Spleen (tissue), 11 donors: Measurements from ENCODE around the gene HNRNPM. TPM values are rescaled to one million over a fixed set of nuclear protein-coding genes. Genes with fewer than 3 reads are reported as not detected.
A peak's percentile ranks its signal among the peaks of the same experiment; 100 is the strongest.

Source experiments
- DNase-seq: peaks from one replicate; pipeline ENCODE4 v3.0.0-alpha.2; 2020
- H3K27ac ChIP-seq, 8 donors: fragments of 200-600 bp; sonication (generic) in 7 of 8; 1 replicate in 4 of 8; 2 replicates in 4 of 8; pipeline versions ENCODE4 v1.5.0 to v1.8.0; 2016 to 2021; ENCODE audit warnings: inconsistent platforms in 4 of 8, mild to moderate bottlenecking in 4 of 8, moderate library complexity in 1 of 8
- H3K27me3 ChIP-seq, 7 donors: fragments of 200-600 bp; sonication (generic) in 6 of 7; replicated peaks in 1 of 7; 1 replicate in 4 of 7; 2 replicates in 3 of 7; pipeline versions ENCODE4 v1.5.0 to v1.8.0; 2016 to 2021; ENCODE audit warnings: inconsistent platforms in 3 of 7, mild to moderate bottlenecking in 1 of 7
- H3K36me3 ChIP-seq, 6 donors: fragments of 200-600 bp; sonication (generic) in 5 of 6; 1 replicate in 4 of 6; 2 replicates in 2 of 6; pipeline versions ENCODE4 v1.5.0 to v1.8.0; 2016 to 2021; ENCODE audit warnings: inconsistent platforms in 2 of 6
- H3K4me1 ChIP-seq, 6 donors: fragments of 200-600 bp; sonication (generic) in 5 of 6; 1 replicate in 3 of 6; 2 replicates in 3 of 6; pipeline versions ENCODE4 v1.5.0 to v1.8.0; 2016 to 2021; ENCODE audit warnings: inconsistent platforms in 3 of 6
- H3K4me3 ChIP-seq, 8 donors: fragments of 200-600 bp; sonication (generic) in 7 of 8; 1 replicate in 4 of 8; 2 replicates in 4 of 8; pipeline versions ENCODE4 v1.5.0 to v1.8.0; 2016 to 2021; ENCODE audit warnings: inconsistent platforms in 4 of 8, mild to moderate bottlenecking in 4 of 8, moderate library complexity in 2 of 8
- H3K9me3 ChIP-seq, 8 donors: fragments of 200-600 bp; sonication (generic) in 7 of 8; 1 replicate in 4 of 8; 2 replicates in 4 of 8; pipeline versions ENCODE4 v1.5.0 to v1.8.0; 2016 to 2021; ENCODE audit warnings: inconsistent platforms in 4 of 8
- POLR2A ChIP-seq, 3 donors: fragments of 450-650 bp; IDR thresholded peaks; one replicate each; pipeline ENCODE4 v1.5.1; 2017; ENCODE audit warnings: antibody characterized with exemption in 3 of 3, mild to moderate bottlenecking in 1 of 3
- POLR2AphosphoS5 ChIP-seq, 3 donors: sonication (generic); formaldehyde crosslinking; IDR thresholded peaks; one replicate each; pipeline ENCODE4 v1.5.1; 2017; ENCODE audit warnings: antibody characterized with exemption in 3 of 3
- WGBS, 5 donors: extraction: QIAGEN DNeasy Blood & Tissue Kit in 3 of 5; methylation state at CpG; one replicate each; pipeline versions ENCODE4 v1.1.5 to v1.1.7; 2013 to 2018; 5-methylcytosine and 5-hydroxymethylcytosine counted together
- intact Hi-C: fragments of 100-400 bp; cut with DNase I; formaldehyde crosslinking; loops from one replicate; pipeline ENCODE4 v1.15.0; 2023; ENCODE audit warnings: low total_unique reads
- polyA plus RNA-seq, 3 donors: library from polyadenylated mRNA; stranded (reverse); fragments of 200-250 nt; gene quantifications; one replicate each; pipeline ENCODE4 v1.2.1, GENCODE V29; 2013
- total RNA-seq, 7 donors: library from RNA; depleted of rRNA in 3 of 7; stranded (reverse); fragments of >200 nt in 3 of 7; fragmentation: NEBNext Ultra II Directional in 4 of 7; extraction: Animal tissue kit (Norgen Biotek cat#: 25700) in 4 of 7; gene quantifications; one replicate each; pipeline versions ENCODE4 v1.1.0 to v1.2.1, GENCODE V29; 2016 to 2021
- TF ChIP-seq, protein P1 (sequence below), 11 experiments: fragments of 200-600 bp in 7 of 11; fragments of 450-650 bp in 4 of 11; sonication (generic) in 4 of 11; IDR thresholded peaks in 8 of 11; conservative IDR thresholded peaks in 3 of 11; 1 replicate in 7 of 11; 2 replicates in 4 of 11; pipeline versions ENCODE4 v1.4.0 to v1.8.0; 2016 to 2021; ENCODE audit warnings: antibody characterized with exemption in 11 of 11, inconsistent platforms in 4 of 11, mild to moderate bottlenecking in 1 of 11
- donor health status: healthy with polysubstance abuse.
- donor health status: DM: no; HTN: no; CAD: no; lungs with moderate emphysema.
- donor health status: DM: no; HTN: no; CAD: no.
- donor health status: Bipolar disorder and iron deficiency.
- donor health status: healthy.
- donor health status: DM: no; HTN: no; CAD: no.
- donor health status: DM: yes; HTN: yes; CAD: no.

HNRNPM gene
- total and polyA plus RNA-seq, 10 donors, result 77.1 to 229 (median 138) TPM

DNA sequence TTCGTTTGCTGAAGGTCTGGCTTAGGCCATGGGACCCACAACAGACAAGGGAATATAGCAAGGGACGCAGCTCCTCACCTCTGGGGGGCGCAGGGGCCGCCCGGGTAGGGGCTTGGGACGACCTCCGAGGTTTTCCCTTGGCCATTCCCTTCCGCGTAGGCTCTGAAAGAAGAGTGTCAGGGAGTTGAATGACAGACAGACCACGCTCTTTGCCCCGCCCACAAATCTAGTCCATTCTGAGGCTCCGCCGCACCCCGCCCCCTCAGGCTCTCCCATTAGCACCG lies 80.6 kb downstream of the HNRNPM start:
- TF ChIP-seq, protein P1, sequence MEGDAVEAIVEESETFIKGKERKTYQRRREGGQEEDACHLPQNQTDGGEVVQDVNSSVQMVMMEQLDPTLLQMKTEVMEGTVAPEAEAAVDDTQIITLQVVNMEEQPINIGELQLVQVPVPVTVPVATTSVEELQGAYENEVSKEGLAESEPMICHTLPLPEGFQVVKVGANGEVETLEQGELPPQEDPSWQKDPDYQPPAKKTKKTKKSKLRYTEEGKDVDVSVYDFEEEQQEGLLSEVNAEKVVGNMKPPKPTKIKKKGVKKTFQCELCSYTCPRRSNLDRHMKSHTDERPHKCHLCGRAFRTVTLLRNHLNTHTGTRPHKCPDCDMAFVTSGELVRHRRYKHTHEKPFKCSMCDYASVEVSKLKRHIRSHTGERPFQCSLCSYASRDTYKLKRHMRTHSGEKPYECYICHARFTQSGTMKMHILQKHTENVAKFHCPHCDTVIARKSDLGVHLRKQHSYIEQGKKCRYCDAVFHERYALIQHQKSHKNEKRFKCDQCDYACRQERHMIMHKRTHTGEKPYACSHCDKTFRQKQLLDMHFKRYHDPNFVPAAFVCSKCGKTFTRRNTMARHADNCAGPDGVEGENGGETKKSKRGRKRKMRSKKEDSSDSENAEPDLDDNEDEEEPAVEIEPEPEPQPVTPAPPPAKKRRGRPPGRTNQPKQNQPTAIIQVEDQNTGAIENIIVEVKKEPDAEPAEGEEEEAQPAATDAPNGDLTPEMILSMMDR (IDR thresholded peaks at IDR 0.05 in 8 of 11, conservative IDR thresholded peaks at IDR 0.05 in 3 of 11), result no peak
- TF ChIP-seq POLR2AphosphoS5 (IDR thresholded peaks at IDR 0.05), result no peak
- TF ChIP-seq POLR2A (IDR thresholded peaks at IDR 0.05), result no peak
- H3K9me3 ChIP-seq, result no peaks in the 10 kb centered on the region
- H3K27me3 ChIP-seq, result no peaks in the 10 kb centered on the region
- 49 to 87% (median 70%) methylated on average over 11 to 15 of the region's 15 CpGs for WGBS, 5 donors
- H3K4me3 ChIP-seq, result peak overlapping the region in 4 of 8 donors; percentile 19 to 72 (median 47)
- DNase-seq, result no peak
- H3K36me3 ChIP-seq, result peaks cover 0 to 100% (median 85%) of the 10 kb centered on the region in 6 donors
- peaks cover 0 to 18% (median 0%) of the 10 kb centered on the region in 6 donors for H3K4me1 ChIP-seq
- intact Hi-C loops, result no loop called here
- peak overlapping the region in 7 of 8 donors; percentile 69 to 96 (median 88) for H3K27ac ChIP-seq

DNA sequence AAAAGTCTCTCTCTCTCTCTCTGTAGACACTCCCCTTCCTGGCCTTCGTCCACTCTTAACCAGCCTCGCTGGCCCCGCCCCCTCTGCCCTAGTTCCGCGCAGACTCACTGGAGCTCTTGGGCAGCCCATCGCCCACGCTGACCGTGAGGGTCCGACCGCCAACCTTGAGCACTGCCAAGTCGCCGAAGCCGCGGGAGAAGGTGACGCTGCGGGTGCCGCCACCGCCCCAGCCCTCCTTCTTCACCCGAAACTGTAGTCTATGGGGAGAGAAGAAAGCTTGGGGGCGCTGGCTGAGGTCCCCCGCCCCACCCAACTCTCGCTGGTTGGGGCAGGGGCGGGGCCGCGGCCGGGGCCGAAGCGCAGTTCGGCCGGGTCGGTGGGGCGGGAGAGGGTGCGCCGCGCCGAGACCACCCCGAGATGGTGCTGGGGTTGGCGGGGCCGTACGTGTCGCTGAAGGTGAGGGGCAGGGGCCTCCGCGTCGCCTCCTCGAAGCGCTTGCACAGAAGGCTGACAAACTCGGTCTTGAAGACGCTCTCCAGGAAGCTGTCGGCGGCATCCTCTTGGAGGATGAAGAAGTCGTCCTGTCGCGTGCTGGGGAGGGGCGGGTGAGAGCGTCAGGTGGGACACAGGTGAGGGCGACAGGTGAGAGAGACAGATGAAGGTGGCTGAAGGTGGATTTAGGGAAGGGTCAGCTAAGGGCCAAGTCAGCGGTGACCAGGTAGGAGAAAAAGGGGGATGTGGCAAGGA lies 81.7 kb downstream of the HNRNPM start:
- no peaks in the 10 kb centered on the region for H3K9me3 ChIP-seq
- H3K27ac ChIP-seq, result peak overlapping the region; percentile 57 to 96 (median 88)
- H3K36me3 ChIP-seq, result peaks cover 0 to 100% (median 89%) of the 10 kb centered on the region in 6 donors
- peak overlapping the region; percentile 30 to 72 (median 48) for H3K4me3 ChIP-seq
- TF ChIP-seq POLR2A (IDR thresholded peaks at IDR 0.05), result no peak
- TF ChIP-seq POLR2AphosphoS5 (IDR thresholded peaks at IDR 0.05), result peak in 2 of 3 donors; percentile 77 to 83
- TF ChIP-seq, protein P1 (IDR thresholded peaks at IDR 0.05 in 8 of 11, conservative IDR thresholded peaks at IDR 0.05 in 3 of 11), result no peak
- DNase-seq, result peak; percentile 85
- intact Hi-C loops, result no loop called here
- no peaks in the 10 kb centered on the region for H3K27me3 ChIP-seq
- H3K4me1 ChIP-seq, result peaks cover 0 to 18% (median 0%) of the 10 kb centered on the region in 6 donors
- WGBS, 5 donors, result 58 to 75% (median 73%) methylated on average over 55 to 57 of the region's 57 CpGs

DNA sequence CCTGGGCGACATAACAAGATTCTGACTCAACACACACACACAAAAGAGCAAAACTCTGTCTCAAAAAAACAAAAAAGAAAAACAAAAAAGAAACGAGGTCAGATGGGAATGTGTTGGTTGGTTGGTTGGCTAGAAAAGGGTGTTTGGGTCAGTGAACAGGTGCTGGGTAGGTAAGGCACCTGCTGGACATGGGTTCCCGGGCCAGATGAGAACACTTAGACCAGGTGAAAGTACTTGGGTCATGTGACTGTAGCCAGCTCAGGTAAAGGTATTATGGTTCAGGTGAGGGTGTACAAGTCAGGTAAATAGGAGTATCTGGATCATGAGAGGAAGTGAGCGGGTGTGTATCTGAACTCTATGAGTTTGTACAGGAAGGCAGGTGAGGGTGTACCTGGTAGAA lies 83.7 kb downstream of the HNRNPM start:
- no peak overlapping the region for H3K4me3 ChIP-seq
- intact Hi-C loops, result no loop called here
- peaks cover 0 to 18% (median 0%) of the 10 kb centered on the region in 6 donors for H3K4me1 ChIP-seq
- peaks cover 0 to 100% (median 81%) of the 10 kb centered on the region in 6 donors for H3K36me3 ChIP-seq
- no peaks in the 10 kb centered on the region for H3K9me3 ChIP-seq
- 70 to 93% (median 79%) methylated on average over 4 of the region's 4 CpGs for WGBS, 5 donors
- DNase-seq, result no peak
- TF ChIP-seq POLR2A (IDR thresholded peaks at IDR 0.05) (no peak), POLR2AphosphoS5 (IDR thresholded peaks at IDR 0.05) (no peak)
- TF ChIP-seq, protein P1 (IDR thresholded peaks at IDR 0.05 in 8 of 11, conservative IDR thresholded peaks at IDR 0.05 in 3 of 11), result no peak
- no peaks in the 10 kb centered on the region for H3K27me3 ChIP-seq
- no peak overlapping the region for H3K27ac ChIP-seq

GRCh38 chr19:8529369-8530006 lies 84.7 kb downstream of the HNRNPM start:
- Histone ChIP-seq H3K4me1 (peaks cover 0 to 18% (median 0%) of the 10 kb centered on the region in 6 donors), H3K27ac (no peak overlapping the region), H3K36me3 (peaks cover 0 to 100% (median 83%) of the 10 kb centered on the region in 6 donors), H3K9me3 (no peaks in the 10 kb centered on the region), H3K4me3 (no peak overlapping the region), H3K27me3 (no peaks in the 10 kb centered on the region)
- WGBS, 5 donors, result 91 to 96% (median 96%) methylated on average over 4 of the region's 4 CpGs
- intact Hi-C loops, result no loop called here
- DNase-seq, result no peak
- TF ChIP-seq POLR2A (IDR thresholded peaks at IDR 0.05), result no peak
- TF ChIP-seq POLR2AphosphoS5 (IDR thresholded peaks at IDR 0.05), result no peak
- TF ChIP-seq, protein P1 (IDR thresholded peaks at IDR 0.05 in 8 of 11, conservative IDR thresholded peaks at IDR 0.05 in 3 of 11), result no peak
